HG02798 (cell line): ENCODE measurements around the gene HSD11B1.

Experiments
- ATAC-seq: cut with Tn5 transposase; IDR thresholded peaks from one replicate; pipeline ENCODE4 v1.9.1; 2021; ENCODE audit warnings: mild to moderate bottlenecking; ENCODE audit not compliant: unreplicated experiment, poor library complexity

The HSD11B1 gene

GRCh38 chr1:209778102-209778501, 73.5 kb downstream of the HSD11B1 start:
- ATAC-seq, result no peak

- ATAC-seq, result no peak
Observed at GRCh38 chr1:209780268-209780667, 75.6 kb downstream of the HSD11B1 start.

- no peak for ATAC-seq
Observed at GRCh38 chr1:209783386-209783785, 78.7 kb downstream of the HSD11B1 start.
